Neuron (in vitro differentiated cells): ENCODE data around the gene WFIKKN1.

Source experiments
- H2AFZ ChIP-seq: one replicate; pipeline ENCODE4 v1.6.1; 2013; ENCODE audit warnings: low read depth, mild to moderate bottlenecking, inconsistent platforms, low read length, moderate library complexity
- H3K27me3 ChIP-seq: one replicate; pipeline ENCODE4 v1.6.1; 2013; ENCODE audit warnings: low read length; ENCODE audit not compliant: insufficient read depth
- H3K36me3 ChIP-seq: one replicate; pipeline ENCODE4 v1.6.1; 2013; ENCODE audit warnings: low read length; ENCODE audit not compliant: insufficient read depth
- H3K4me1 ChIP-seq: one replicate; pipeline ENCODE4 v1.6.1; 2013; ENCODE audit warnings: low read length; ENCODE audit not compliant: insufficient read depth
- H3K4me3 ChIP-seq: 2 replicates; pipeline ENCODE4 v1.5.1; 2013; ENCODE audit warnings: mild to moderate bottlenecking, low read length, moderate library complexity
- H3K9me3 ChIP-seq: one replicate; pipeline ENCODE4 v1.6.1; 2013; ENCODE audit warnings: low read length

WFIKKN1 gene

DNA sequence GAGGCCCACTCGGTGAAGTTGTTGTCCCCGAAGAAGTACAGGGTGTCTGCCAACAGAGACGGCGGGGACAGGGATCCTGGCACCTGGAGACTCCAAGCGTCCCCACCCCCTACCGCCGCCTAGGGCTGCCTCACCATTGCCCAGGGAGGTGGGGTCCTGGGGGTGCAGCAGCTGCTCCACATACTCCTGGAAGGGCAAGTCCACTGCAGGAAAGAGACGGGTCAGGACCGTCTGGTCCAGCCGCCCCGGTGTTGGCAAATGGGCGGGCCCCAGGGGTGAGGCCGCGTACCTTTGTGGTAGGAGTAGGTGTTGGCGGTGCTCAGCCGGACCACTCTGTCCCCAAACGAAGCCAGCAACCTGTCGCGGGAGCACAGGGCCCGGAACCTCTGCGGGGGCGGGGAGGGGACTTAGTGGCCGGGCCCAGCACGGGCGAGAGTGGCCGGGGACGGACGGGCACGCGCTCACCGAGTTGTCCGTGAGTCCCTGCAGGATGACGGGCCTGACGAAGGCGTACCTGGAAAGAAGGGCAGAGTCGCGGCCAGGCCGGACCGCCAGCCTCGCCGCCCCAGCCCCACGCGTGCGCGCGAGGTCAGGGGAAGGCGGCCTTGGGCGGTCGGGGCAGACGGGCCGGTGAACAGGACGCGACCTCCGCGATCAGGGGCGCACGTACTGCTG lies 52.7 kb downstream of the WFIKKN1 start:
- peaks cover 55% of the 10 kb centered on the region for H3K36me3 ChIP-seq
- no peak overlapping the region for H2AFZ ChIP-seq
- peak overlapping the region; percentile 40 for H3K4me3 ChIP-seq
- no peaks in the 10 kb centered on the region for H3K27me3 ChIP-seq
- peaks cover 16% of the 10 kb centered on the region for H3K4me1 ChIP-seq
- H3K9me3 ChIP-seq: no peaks in the 10 kb centered on the region
